Smooth muscle cell (in vitro differentiated cells): ENCODE results near the gene PCA3. TPM values are rescaled to one million over a fixed set of nuclear protein-coding genes. Genes with fewer than 3 reads are reported as not detected.

Experiments used
- DNase-seq: peaks from one replicate; lab custom pipeline; 2025; ENCODE audit not compliant: unreplicated experiment; lab: John Stamatoyannopoulos, UW
- H2AFZ ChIP-seq: fragments of 200-600 bp; sonication (generic); 2 replicates; pipeline ENCODE4 v1.6.0; 2016; ENCODE audit warnings: antibody characterized with exemption, low read depth, mild to moderate bottlenecking
- H3F3A ChIP-seq: fragments of 200-600 bp; sonication (generic); 2 replicates; pipeline ENCODE4 v1.6.0; 2017; ENCODE audit warnings: antibody characterized with exemption, low read depth
- H3K27ac ChIP-seq: fragments of 200-600 bp; sonication (generic); 2 replicates; pipeline ENCODE4 v1.5.1; 2016; ENCODE audit warnings: low read depth, mild to moderate bottlenecking
- H3K27me3 ChIP-seq: fragments of 200-600 bp; sonication (generic); 2 replicates; pipeline ENCODE4 v1.6.1; 2016; ENCODE audit warnings: low read depth, mild to moderate bottlenecking
- H3K36me3 ChIP-seq: fragments of 200-600 bp; sonication (generic); 2 replicates; pipeline ENCODE4 v1.5.1; 2016; ENCODE audit warnings: low read depth
- H3K4me1 ChIP-seq: fragments of 200-600 bp; sonication (generic); 2 replicates; pipeline ENCODE4 v1.5.1; 2016; ENCODE audit warnings: low read depth
- H3K4me2 ChIP-seq: fragments of 200-600 bp; sonication (generic); 2 replicates; pipeline ENCODE4 v1.6.0; 2016; ENCODE audit warnings: mild to moderate bottlenecking
- H3K4me3 ChIP-seq: fragments of 200-600 bp; sonication (generic); 2 replicates; pipeline ENCODE4 v1.5.1; 2016; ENCODE audit warnings: mild to moderate bottlenecking
- H3K79me2 ChIP-seq: fragments of 200-600 bp; sonication (generic); 2 replicates; pipeline ENCODE4 v1.6.0; 2016; ENCODE audit warnings: low read depth, mild to moderate bottlenecking
- H3K9ac ChIP-seq: fragments of 200-600 bp; sonication (generic); 2 replicates; pipeline ENCODE4 v1.6.0; 2016; ENCODE audit warnings: low read depth
- H3K9me3 ChIP-seq: fragments of 200-600 bp; sonication (generic); replicated peaks from 2 replicates; pipeline ENCODE4 v1.5.1; 2016; ENCODE audit warnings: low read depth
- H4K20me1 ChIP-seq: fragments of 200-600 bp; sonication (generic); 2 replicates; pipeline ENCODE4 v1.6.0; 2016; ENCODE audit warnings: low read depth
- WGBS: methylation state at CpG from one replicate; pipeline ENCODE4 v1.1.7; 2016; ENCODE audit warnings: low lambda C conversion rate; 5-methylcytosine and 5-hydroxymethylcytosine counted together
- polyA plus RNA-seq: library from polyadenylated mRNA; unstranded; fragments of >200 nt; fragmentation: Nextera tagmentation; extraction: Ambion mirVana; gene quantifications from 2 replicates; pipeline ENCODE4 v1.2.1, GENCODE V29; 2016
- total RNA-seq: library from RNA; depleted of rRNA; stranded (reverse); fragments of >200 nt; gene quantifications from 2 replicates; pipeline ENCODE4 v1.2.3, GENCODE V29; 2014
- TF ChIP-seq, protein P1 (sequence below): fragments of 200-600 bp; sonication (generic); IDR thresholded peaks from 2 replicates; pipeline ENCODE4 v1.5.1; 2017; ENCODE audit warnings: borderline replicate concordance, mild to moderate bottlenecking, antibody characterized with exemption; ENCODE audit not compliant: insufficient read depth, poor library complexity, severe bottlenecking

PCA3 gene
- total and polyA plus RNA-seq, 2 experiments from 2014 or later = 0.30 TPM; not detected in 1

DNA sequence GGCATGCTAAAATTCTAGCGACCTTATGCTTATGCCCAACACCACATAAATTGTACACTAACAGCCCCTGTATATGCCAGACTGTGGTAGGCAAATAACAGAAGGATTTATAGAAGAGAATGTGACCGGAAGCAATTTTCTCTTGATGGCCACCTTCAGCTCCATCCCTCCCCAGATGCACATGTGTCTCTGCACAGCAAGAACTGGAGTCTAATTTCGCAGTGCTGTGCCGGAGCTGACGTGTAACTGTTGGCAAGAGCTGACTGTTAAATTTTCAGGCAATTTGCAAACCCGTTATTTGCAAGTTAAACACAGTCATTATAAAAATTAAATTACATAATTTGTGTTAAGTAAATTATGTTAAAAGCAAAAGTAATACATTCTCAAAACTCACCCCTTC lies 48.4 kb downstream of the PCA3 start:
- Histone ChIP-seq H3K9me3 (no peaks in the 10 kb centered on the region), H4K20me1 (no peaks in the 10 kb centered on the region), H3K36me3 (no peaks in the 10 kb centered on the region), H3K27ac (no peak overlapping the region), H3K79me2 (no peaks in the 10 kb centered on the region), H3K4me1 (no peaks in the 10 kb centered on the region), H3K9ac (no peak overlapping the region), H3K4me2 (no peak overlapping the region), H3K27me3 (no peaks in the 10 kb centered on the region), H3K4me3 (no peak overlapping the region), H3F3A (peaks cover 15% of the 10 kb centered on the region), H2AFZ (no peak overlapping the region)
- TF ChIP-seq, protein P1, sequence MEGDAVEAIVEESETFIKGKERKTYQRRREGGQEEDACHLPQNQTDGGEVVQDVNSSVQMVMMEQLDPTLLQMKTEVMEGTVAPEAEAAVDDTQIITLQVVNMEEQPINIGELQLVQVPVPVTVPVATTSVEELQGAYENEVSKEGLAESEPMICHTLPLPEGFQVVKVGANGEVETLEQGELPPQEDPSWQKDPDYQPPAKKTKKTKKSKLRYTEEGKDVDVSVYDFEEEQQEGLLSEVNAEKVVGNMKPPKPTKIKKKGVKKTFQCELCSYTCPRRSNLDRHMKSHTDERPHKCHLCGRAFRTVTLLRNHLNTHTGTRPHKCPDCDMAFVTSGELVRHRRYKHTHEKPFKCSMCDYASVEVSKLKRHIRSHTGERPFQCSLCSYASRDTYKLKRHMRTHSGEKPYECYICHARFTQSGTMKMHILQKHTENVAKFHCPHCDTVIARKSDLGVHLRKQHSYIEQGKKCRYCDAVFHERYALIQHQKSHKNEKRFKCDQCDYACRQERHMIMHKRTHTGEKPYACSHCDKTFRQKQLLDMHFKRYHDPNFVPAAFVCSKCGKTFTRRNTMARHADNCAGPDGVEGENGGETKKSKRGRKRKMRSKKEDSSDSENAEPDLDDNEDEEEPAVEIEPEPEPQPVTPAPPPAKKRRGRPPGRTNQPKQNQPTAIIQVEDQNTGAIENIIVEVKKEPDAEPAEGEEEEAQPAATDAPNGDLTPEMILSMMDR = no peak
- DNase-seq = no peak
- 83% methylated on average over 6 of the region's 6 CpGs for WGBS

DNA sequence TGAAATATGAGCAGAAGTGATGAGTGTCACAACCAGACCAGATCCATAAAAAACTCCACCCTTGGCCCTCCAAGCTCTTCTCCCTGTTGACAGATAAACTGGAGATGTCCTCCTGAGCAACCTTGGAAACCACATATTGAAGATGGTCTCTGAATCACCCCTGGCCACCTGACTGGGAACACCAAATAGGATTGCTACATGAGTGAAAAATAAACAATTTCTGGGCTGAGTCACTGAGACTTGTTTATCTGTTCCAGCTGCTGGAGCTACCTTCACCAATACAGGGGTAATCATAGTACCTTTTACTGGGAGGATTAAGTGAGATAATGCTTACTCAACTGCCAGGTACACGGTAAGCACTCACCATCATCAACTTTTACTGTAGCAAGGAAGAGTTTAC lies 53.3 kb downstream of the PCA3 start:
- DNase-seq = no peak
- no peaks in the 10 kb centered on the region for H3K79me2 ChIP-seq
- H3F3A ChIP-seq = peaks cover 27% of the 10 kb centered on the region
- TF ChIP-seq, protein P1 = no peak
- no peaks in the 10 kb centered on the region for H3K36me3 ChIP-seq
- H3K9me3 ChIP-seq = no peaks in the 10 kb centered on the region
- peak overlapping the region; percentile 90 for H3K27ac ChIP-seq
- peaks cover 6% of the 10 kb centered on the region for H3K4me1 ChIP-seq
- 54% methylated on average over 1 of the region's 1 CpG for WGBS
- H3K9ac ChIP-seq = peak overlapping the region; percentile 31
- no peak overlapping the region for H2AFZ ChIP-seq
- no peaks in the 10 kb centered on the region for H3K27me3 ChIP-seq
- no peaks in the 10 kb centered on the region for H4K20me1 ChIP-seq
- H3K4me2 ChIP-seq = peak overlapping the region; percentile 13
- H3K4me3 ChIP-seq = no peak overlapping the region

DNA sequence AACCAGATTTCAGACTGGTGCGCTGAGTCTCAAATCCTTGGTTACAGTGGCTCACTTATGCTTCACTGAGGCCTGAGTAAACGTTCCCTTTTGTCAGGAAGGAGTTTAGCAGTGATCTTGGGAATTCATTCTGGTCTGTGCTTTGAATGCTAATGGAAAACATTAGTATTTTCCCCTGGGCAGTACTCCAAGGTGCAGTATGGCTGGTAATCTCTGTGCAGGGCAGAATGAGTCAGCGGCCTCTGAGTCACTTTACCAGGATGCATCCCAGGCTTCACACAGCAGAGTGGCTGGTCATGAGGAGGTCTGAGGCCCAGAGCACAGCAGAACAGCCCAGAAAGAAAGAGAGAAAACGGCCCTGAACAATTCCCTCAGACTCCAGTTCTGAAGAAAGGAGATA lies 54.0 kb downstream of the PCA3 start:
- peak; percentile 31 for DNase-seq
- Histone ChIP-seq H3K36me3 (no peaks in the 10 kb centered on the region), H3K79me2 (no peaks in the 10 kb centered on the region), H4K20me1 (no peaks in the 10 kb centered on the region), H2AFZ (peak overlapping the region; percentile 34), H3K4me1 (peaks cover 6% of the 10 kb centered on the region), H3K9ac (peak overlapping the region; percentile 60), H3K9me3 (no peaks in the 10 kb centered on the region), H3K4me2 (peak overlapping the region; percentile 26), H3K4me3 (no peak overlapping the region), H3F3A (peaks cover 27% of the 10 kb centered on the region), H3K27ac (peak overlapping the region; percentile 90), H3K27me3 (no peaks in the 10 kb centered on the region)
- 6% methylated on average over 4 of the region's 4 CpGs for WGBS
- TF ChIP-seq, protein P1 = no peak

DNA sequence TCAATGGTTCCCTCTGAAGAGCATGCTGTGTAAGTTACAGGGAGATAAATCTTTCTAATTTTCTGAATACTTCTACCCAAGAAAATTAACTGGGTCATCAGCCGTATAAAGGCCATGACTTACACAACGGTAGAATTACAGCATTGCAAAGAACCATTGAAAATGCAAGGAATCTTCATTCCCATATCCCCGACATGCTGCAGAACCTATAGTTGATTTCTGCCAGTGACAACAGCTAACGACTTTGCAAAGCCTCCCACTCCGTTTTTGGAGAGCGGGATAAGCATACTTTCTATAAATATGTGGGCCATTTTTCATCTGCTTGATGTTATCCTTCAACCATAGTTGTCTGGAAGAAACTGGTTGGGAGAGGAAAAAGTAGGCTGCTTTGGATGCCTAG lies 56.2 kb downstream of the PCA3 start:
- Histone ChIP-seq H2AFZ (no peak overlapping the region), H4K20me1 (no peaks in the 10 kb centered on the region), H3K4me1 (peaks cover 9% of the 10 kb centered on the region), H3K9me3 (no peaks in the 10 kb centered on the region), H3K9ac (no peak overlapping the region), H3K79me2 (no peaks in the 10 kb centered on the region), H3K27ac (no peak overlapping the region), H3K36me3 (no peaks in the 10 kb centered on the region), H3K4me2 (no peak overlapping the region), H3K27me3 (no peaks in the 10 kb centered on the region), H3F3A (peaks cover 27% of the 10 kb centered on the region), H3K4me3 (no peak overlapping the region)
- 50% methylated on average over 6 of the region's 6 CpGs for WGBS
- TF ChIP-seq, protein P1 = no peak
- DNase-seq = no peak
